K562 (cell line): Measurements from ENCODE around the gene ANKRD11. TPM values are rescaled to one million over a fixed set of nuclear protein-coding genes. Genes with fewer than 3 reads are reported as not detected.

ENCODE experiments used
- ATF1 ChIP-seq, 2 experiments: fragments of 450-650 bp in 1 of 2; IDR thresholded peaks; 2 replicates each; pipeline ENCODE4 v1.6.1; 2016; ENCODE audit warnings: missing compliant biosample characterization in 1 of 2, missing genetic modification characterization in 1 of 2
- BCL6 ChIP-seq: fragments of 250-450 bp; sonication (Bioruptor Pico); IDR thresholded peaks from 2 replicates; pipeline ENCODE4 v1.4.0; 2020
- CREB1 ChIP-seq, 2 experiments: sonication (generic) in 1 of 2; formaldehyde crosslinking in 1 of 2; IDR thresholded peaks; 2 replicates each; pipeline versions ENCODE4 v1.6.1 to v1.8.0; 2012 to 2022; ENCODE audit warnings: inconsistent platforms in 1 of 2, mild to moderate bottlenecking in 1 of 2, missing genetic modification reagents in 1 of 2, moderate library complexity in 1 of 2
- FOXA1 ChIP-seq: fragments of 450-650 bp; IDR thresholded peaks from 2 replicates; pipeline ENCODE4 v1.6.1; 2016; ENCODE audit warnings: mild to moderate bottlenecking, borderline replicate concordance
- HLTF ChIP-seq: fragments of 450-650 bp; IDR thresholded peaks from 2 replicates; pipeline ENCODE4 v1.6.1; 2016
- MECOM ChIP-seq: fragments of 250-450 bp; sonication (Bioruptor Pico); IDR thresholded peaks from 2 replicates; pipeline ENCODE4 v1.8.0; 2022; ENCODE audit warnings: inconsistent platforms
- MLX ChIP-seq, 2 experiments: fragments of 450-650 bp in 1 of 2; sonication (generic) in 1 of 2; formaldehyde crosslinking; conservative IDR thresholded peaks; 2 replicates each; pipeline versions ENCODE4 v1.4.0 to v1.8.1; 2020 to 2022; ENCODE audit warnings: mild to moderate bottlenecking in 1 of 2, missing genetic modification reagents in 1 of 2
- NFXL1 ChIP-seq: fragments of 450-650 bp; formaldehyde crosslinking; IDR thresholded peaks from 2 replicates; pipeline ENCODE4 v1.4.0; 2021; ENCODE audit warnings: mild to moderate bottlenecking
- SMARCB1 ChIP-seq: IDR thresholded peaks from 2 replicates; pipeline ENCODE4 v1.6.1; 2011; ENCODE audit warnings: improper control_type of control experiment, low read depth; ENCODE audit not compliant: insufficient read length
- TAF9B ChIP-seq: fragments of 450-650 bp; IDR thresholded peaks from 2 replicates; pipeline ENCODE4 v1.6.1; 2018; ENCODE audit warnings: mild to moderate bottlenecking; ENCODE audit not compliant: partially characterized antibody
- ZBTB26 ChIP-seq: fragments of 450-650 bp; formaldehyde crosslinking; IDR thresholded peaks from 2 replicates; pipeline ENCODE4 v1.4.0; 2022; ENCODE audit warnings: missing genetic modification characterization
- ZNF224 ChIP-seq: sonication (generic); formaldehyde crosslinking; IDR thresholded peaks from 2 replicates; pipeline ENCODE4 v1.8.0; 2022; ENCODE audit warnings: mild to moderate bottlenecking, missing genetic modification reagents
- polyA plus RNA-seq, 8 experiments: library from polyadenylated mRNA; depleted of rRNA in 4 of 8; stranded (reverse) in 5 of 8; unstranded in 3 of 8; fragments of >200 nt; fragmentation: Nextera tagmentation in 2 of 8; fragmentation: Illumina TruSeq in 1 of 8; extraction: Ambion mirVana in 2 of 8; extraction: Trizol in 1 of 8; gene quantifications; 2 replicates each; pipeline versions ENCODE4 v1.2.1 to v1.2.3, GENCODE V29; 2011 to 2014; ENCODE audit warnings: inconsistent platforms in 1 of 8, missing spikeins in 1 of 8
- total RNA-seq, 7 experiments: library from RNA; depleted of rRNA in 6 of 7; stranded (reverse); fragments of >200 nt in 6 of 7; fragmentation: Illumina TruSeq in 2 of 7; extraction: Trizol in 2 of 7; gene quantifications; 2 replicates each; pipeline versions ENCODE4 v1.2.1 to v1.2.3, GENCODE V29; 2011 to 2021; ENCODE audit warnings: low replicate concordance in 1 of 7
- TF ChIP-seq, protein P1 (sequence below): fragments of 250-450 bp; sonication (Bioruptor Pico); IDR thresholded peaks from 2 replicates; pipeline ENCODE4 v1.4.0; 2020
- TF ChIP-seq, protein P2 (sequence below), 2 experiments: IDR thresholded peaks in 1 of 2; conservative IDR thresholded peaks in 1 of 2; 2 replicates each; pipeline ENCODE4 v1.6.1; 2016; ENCODE audit warnings: low read depth in 2 of 2, mild to moderate bottlenecking in 1 of 2, missing compliant biosample characterization in 1 of 2, missing genetic modification characterization in 1 of 2, moderate library complexity in 1 of 2
- TF ChIP-seq, protein P3 (sequence below): fragments of 250-450 bp; sonication (Bioruptor Pico); IDR thresholded peaks from 2 replicates; pipeline ENCODE4 v1.9.0; 2021; ENCODE audit warnings: mild to moderate bottlenecking, inconsistent platforms

Gene ANKRD11
- total and polyA plus RNA-seq, 9 of the 15 experiments (the other 6 are each of a cell fraction or from before 2014, with no cell fraction given) = 4.7 to 126 (median 31.7) TPM

- TF ChIP-seq TAF9B (peak; percentile 84), MLX (CRISPR knock-in tag; conservative IDR thresholded peaks at IDR 0.05) (no peak), ZBTB26 (CRISPR knock-in tag) (peak; percentile 79; the same call in 1 of the 2 replicates), BCL6 (CRISPR knock-in tag) (no peak), NFXL1 (CRISPR knock-in tag) (no peak), SMARCB1 (no peak), FOXA1 (no peak), CREB1 (IDR thresholded peaks at IDR 0.05) (peak; percentile 82), CREB1 (CRISPR knock-in tag; IDR thresholded peaks at IDR 0.05) (peak; percentile 83), ZNF224 (CRISPR knock-in tag) (no peak), ATF1 (CRISPR knock-in tag; IDR thresholded peaks at IDR 0.05) (no peak), ATF1 (tag; IDR thresholded peaks at IDR 0.05) (peak; percentile 94), HLTF (peak; percentile 73), MECOM (CRISPR knock-in tag) (0 out of 2 replicates have a peak, but pooled peaks have one; percentile 21)
- TF ChIP-seq, protein P1, sequence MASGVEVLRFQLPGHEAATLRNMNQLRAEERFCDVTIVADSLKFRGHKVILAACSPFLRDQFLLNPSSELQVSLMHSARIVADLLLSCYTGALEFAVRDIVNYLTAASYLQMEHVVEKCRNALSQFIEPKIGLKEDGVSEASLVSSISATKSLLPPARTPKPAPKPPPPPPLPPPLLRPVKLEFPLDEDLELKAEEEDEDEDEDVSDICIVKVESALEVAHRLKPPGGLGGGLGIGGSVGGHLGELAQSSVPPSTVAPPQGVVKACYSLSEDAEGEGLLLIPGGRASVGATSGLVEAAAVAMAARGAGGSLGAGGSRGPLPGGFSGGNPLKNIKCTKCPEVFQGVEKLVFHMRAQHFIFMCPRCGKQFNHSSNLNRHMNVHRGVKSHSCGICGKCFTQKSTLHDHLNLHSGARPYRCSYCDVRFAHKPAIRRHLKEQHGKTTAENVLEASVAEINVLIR (CRISPR knock-in tag) = peak; percentile 50; the same call in 1 of the 2 replicates
- TF ChIP-seq, protein P2, sequence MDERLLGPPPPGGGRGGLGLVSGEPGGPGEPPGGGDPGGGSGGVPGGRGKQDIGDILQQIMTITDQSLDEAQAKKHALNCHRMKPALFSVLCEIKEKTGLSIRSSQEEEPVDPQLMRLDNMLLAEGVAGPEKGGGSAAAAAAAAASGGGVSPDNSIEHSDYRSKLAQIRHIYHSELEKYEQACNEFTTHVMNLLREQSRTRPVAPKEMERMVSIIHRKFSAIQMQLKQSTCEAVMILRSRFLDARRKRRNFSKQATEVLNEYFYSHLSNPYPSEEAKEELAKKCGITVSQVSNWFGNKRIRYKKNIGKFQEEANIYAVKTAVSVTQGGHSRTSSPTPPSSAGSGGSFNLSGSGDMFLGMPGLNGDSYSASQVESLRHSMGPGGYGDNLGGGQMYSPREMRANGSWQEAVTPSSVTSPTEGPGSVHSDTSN (CRISPR knock-in tag; IDR thresholded peaks at IDR 0.05; ENCODE audit: low read depth) = no peak
- TF ChIP-seq, protein P2 (tag; conservative IDR thresholded peaks at IDR 0.05; ENCODE audit: low read depth) = no peak; the same call in 1 of the 2 replicates
- TF ChIP-seq, protein P3, sequence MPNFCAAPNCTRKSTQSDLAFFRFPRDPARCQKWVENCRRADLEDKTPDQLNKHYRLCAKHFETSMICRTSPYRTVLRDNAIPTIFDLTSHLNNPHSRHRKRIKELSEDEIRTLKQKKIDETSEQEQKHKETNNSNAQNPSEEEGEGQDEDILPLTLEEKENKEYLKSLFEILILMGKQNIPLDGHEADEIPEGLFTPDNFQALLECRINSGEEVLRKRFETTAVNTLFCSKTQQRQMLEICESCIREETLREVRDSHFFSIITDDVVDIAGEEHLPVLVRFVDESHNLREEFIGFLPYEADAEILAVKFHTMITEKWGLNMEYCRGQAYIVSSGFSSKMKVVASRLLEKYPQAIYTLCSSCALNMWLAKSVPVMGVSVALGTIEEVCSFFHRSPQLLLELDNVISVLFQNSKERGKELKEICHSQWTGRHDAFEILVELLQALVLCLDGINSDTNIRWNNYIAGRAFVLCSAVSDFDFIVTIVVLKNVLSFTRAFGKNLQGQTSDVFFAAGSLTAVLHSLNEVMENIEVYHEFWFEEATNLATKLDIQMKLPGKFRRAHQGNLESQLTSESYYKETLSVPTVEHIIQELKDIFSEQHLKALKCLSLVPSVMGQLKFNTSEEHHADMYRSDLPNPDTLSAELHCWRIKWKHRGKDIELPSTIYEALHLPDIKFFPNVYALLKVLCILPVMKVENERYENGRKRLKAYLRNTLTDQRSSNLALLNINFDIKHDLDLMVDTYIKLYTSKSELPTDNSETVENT (CRISPR knock-in tag) = peak; percentile 41; the same call in 1 of the 2 replicates
Measured at GRCh38 chr16:89505204-89506112, 15.1 kb upstream of the ANKRD11 start (continued).
